HAP-1 (cell line): ENCODE data around the gene LBX2.
"Not testable (repeated sequence)": the region's sequence is repeated elsewhere in the genome, so short reads cannot be mapped to it uniquely, and the experiment has no call there.

Experiments used
- DNase-seq, 2 experiments: peaks; one replicate each; pipeline ENCODE4 v3.0.0-alpha.2; 2016 to 2020; ENCODE audit warnings: low spot score in 2 of 2
- H3K27me3 ChIP-seq: fragments of 250-450 bp; sonication (Bioruptor Pico); 2 replicates; pipeline ENCODE4 v1.5.1; 2020; ENCODE audit warnings: low read depth, mild to moderate bottlenecking, moderate library complexity
- H3K36me3 ChIP-seq: fragments of 250-450 bp; sonication (Bioruptor Pico); replicated peaks from 2 replicates; pipeline ENCODE4 v1.5.1; 2020; ENCODE audit warnings: mild to moderate bottlenecking
- H3K4me1 ChIP-seq: fragments of 250-450 bp; sonication (Bioruptor Pico); 2 replicates; pipeline ENCODE4 v1.5.1; 2020; ENCODE audit warnings: mild to moderate bottlenecking
- H3K4me3 ChIP-seq: fragments of 250-450 bp; sonication (Bioruptor Pico); 2 replicates; pipeline ENCODE4 v1.5.1; 2020; ENCODE audit warnings: mild to moderate bottlenecking, moderate library complexity
- H3K9me3 ChIP-seq: fragments of 250-450 bp; sonication (Bioruptor Pico); 2 replicates; pipeline ENCODE4 v1.5.1; 2020; ENCODE audit warnings: mild to moderate bottlenecking, moderate library complexity
- in situ Hi-C: fragments of 300-500 bp; cut with MboI; formaldehyde crosslinking; loops from 3 replicates; pipeline ENCODE4 v1.14.3; 2020; ENCODE audit warnings: low sequenced_read_pairs, inconsistent platforms, mixed read lengths

The LBX2 gene

DNA sequence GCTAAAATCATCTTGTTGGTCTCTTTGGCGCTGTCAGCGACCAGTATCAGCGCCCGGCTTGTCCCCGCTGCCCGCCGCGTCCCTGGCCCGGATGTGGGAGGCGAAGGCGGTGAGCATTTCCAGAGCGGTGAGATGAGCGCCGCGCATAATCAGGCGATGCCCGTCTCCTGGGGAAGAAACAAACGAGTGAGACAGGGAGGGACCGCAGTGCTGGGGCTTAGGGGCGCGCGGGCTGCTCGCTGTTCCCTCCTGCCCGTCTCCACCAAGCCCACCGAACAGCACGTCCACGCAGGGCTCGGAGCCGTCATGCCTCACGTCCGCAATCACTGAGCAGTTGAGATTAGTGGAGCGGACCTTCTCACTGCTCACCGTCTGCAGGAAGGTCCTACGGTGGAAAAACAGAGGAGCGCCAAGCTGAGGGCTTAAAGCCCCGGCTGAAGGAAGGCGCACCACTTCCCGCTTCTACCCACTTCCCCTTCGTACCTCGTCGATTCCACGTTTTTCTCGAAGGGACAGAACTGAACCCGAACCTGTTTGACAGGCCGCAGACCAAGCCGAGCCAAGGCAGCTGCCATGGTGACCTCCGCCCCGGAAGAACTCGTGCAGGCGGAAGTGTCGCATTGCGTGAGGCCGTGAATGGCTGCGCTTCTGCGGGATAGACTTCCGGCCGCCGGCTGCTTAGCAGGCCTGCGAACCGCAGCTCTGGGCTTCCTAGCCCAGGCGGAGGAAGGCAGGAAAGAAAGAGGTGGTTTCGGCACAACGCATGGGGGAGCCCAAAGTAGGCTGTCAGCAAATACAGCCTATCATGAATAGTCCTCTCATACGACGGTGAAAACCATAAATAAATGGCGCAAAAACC, 27.1 kb downstream of the LBX2 start, which contains the start of gene MRPL53:
Gene MRPL53 (minus strand): TSS at position 595 of the 859 bp plus-strand sequence. CDS start 20 bp downstream, at position 575.
- Histone ChIP-seq H3K36me3 (peaks cover 19% of the 10 kb centered on the region), H3K27me3 (no peaks in the 10 kb centered on the region), H3K4me3 (peak within 1 kb of the TSS; percentile 61), H3K4me1 (peaks cover 9% of the 10 kb centered on the region; the same call in 1 of the 2 replicates), H3K9me3 (no peaks in the 10 kb centered on the region)
- DNase-seq = peak; percentile 89 to 96
- in situ Hi-C loops = no loop called here

DNA sequence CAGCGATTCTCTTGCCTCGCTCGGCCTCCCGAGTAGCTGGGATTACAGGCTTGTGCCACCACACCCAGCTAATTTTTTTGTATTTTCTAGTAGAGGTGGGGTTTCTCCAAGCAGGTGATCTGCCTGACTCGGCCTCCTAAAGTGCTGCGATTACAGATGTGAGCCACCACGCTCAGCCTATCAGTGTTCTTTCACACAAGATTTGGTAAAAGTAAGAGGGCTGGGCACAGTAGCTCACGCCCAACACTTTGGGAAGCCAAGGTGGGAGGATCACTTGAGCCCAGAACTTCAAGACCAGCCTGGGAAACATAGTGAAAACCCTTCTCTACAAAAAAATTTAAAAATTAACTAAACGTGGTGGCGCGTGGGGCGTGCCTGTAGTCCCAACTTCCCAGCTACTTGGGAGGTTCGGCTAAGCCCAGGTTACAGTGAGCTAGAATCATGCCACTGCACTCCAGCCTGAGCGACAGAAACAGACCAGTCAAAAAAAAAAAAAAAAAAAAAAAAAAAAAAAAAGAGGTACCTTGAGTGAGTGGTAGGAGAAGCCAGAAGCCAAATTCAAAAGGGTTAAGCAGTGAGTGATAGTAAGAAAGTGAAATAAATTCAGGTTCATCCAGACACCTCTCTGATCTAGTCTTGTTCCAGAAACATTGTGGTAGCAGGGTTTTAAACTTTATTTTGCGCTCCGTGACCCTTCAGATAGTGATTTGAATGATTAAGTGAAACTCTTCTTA, 27.9 kb downstream of the LBX2 start:
- Histone ChIP-seq H3K4me1 (peaks cover 9% of the 10 kb centered on the region; the same call in 1 of the 2 replicates), H3K36me3 (peaks cover 17% of the 10 kb centered on the region), H3K4me3 (peak overlapping the region; percentile 61), H3K9me3 (no peaks in the 10 kb centered on the region), H3K27me3 (no peaks in the 10 kb centered on the region)
- DNase-seq = no peak
- in situ Hi-C loops = no loop called here

- not testable (repeated sequence) for H3K4me3 ChIP-seq
Observed at GRCh38 chr2:74470742-74471141, 28.7 kb downstream of the LBX2 start.

GRCh38 chr2:74464406-74464805, 35.0 kb downstream of the LBX2 start:
- Histone ChIP-seq H3K4me3 (peak overlapping the region; percentile 75), H3K4me1 (peaks cover 3% of the 10 kb centered on the region; the same call in 1 of the 2 replicates), H3K27me3 (no peaks in the 10 kb centered on the region), H3K36me3 (peaks cover 25% of the 10 kb centered on the region), H3K9me3 (no peaks in the 10 kb centered on the region)
- DNase-seq = peak in 1 of 2 experiments; percentile 29
- in situ Hi-C loops = no loop called here

More at GRCh38 chr2:74470742-74471141, 28.7 kb downstream of the LBX2 start:
- H3K9me3 ChIP-seq, in situ Hi-C loops, DNase-seq, H3K4me1 ChIP-seq, H3K27me3 ChIP-seq: not testable (repeated sequence)
- peaks cover 17% of the 10 kb centered on the region for H3K36me3 ChIP-seq

- DNase-seq = no peak
- Histone ChIP-seq H3K36me3 (peaks cover 25% of the 10 kb centered on the region), H3K4me1 (peaks cover 4% of the 10 kb centered on the region; the same call in 1 of the 2 replicates), H3K4me3 (no peak overlapping the region; the same call in 1 of the 2 replicates), H3K9me3 (no peaks in the 10 kb centered on the region), H3K27me3 (no peaks in the 10 kb centered on the region)
- in situ Hi-C loops = no loop called here
Observed at GRCh38 chr2:74462786-74463105, 36.7 kb downstream of the LBX2 start.

- peaks cover 4% of the 10 kb centered on the region; the same call in 1 of the 2 replicates for H3K4me1 ChIP-seq
- in situ Hi-C loops = no loop called here
Observed at GRCh38 chr2:74462054-74462785, 37.2 kb downstream of the LBX2 start.

GRCh38 chr2:74461187-74462053, 38.0 kb downstream of the LBX2 start:
- in situ Hi-C loops = no loop called here
- H3K4me1 ChIP-seq = peaks cover 11% of the 10 kb centered on the region
- H3K36me3 ChIP-seq = peaks cover 25% of the 10 kb centered on the region
- no peaks in the 10 kb centered on the region for H3K27me3 ChIP-seq
- peak in 1 of 2 experiments; percentile 41 for DNase-seq
- no peaks in the 10 kb centered on the region for H3K9me3 ChIP-seq
- H3K4me3 ChIP-seq = no peak overlapping the region

More at GRCh38 chr2:74462054-74462785, 37.2 kb downstream of the LBX2 start:
- H3K9me3 ChIP-seq = no peaks in the 10 kb centered on the region
- H3K27me3 ChIP-seq = no peaks in the 10 kb centered on the region
- H3K4me3 ChIP-seq = no peak overlapping the region
- H3K36me3 ChIP-seq = peaks cover 25% of the 10 kb centered on the region
- no peak for DNase-seq

GRCh38 chr2:74460187-74460586, 39.2 kb downstream of the LBX2 start:
- H3K4me3 ChIP-seq, H3K27me3 ChIP-seq, H3K9me3 ChIP-seq, in situ Hi-C loops, DNase-seq: not testable (repeated sequence)
- peaks cover 16% of the 10 kb centered on the region for H3K4me1 ChIP-seq
- H3K36me3 ChIP-seq = peaks cover 25% of the 10 kb centered on the region

- not testable (repeated sequence) for H3K9me3 ChIP-seq, DNase-seq, H3K27me3 ChIP-seq, H3K4me3 ChIP-seq
- Histone ChIP-seq H3K36me3 (peaks cover 25% of the 10 kb centered on the region), H3K4me1 (peaks cover 16% of the 10 kb centered on the region)
- in situ Hi-C loops = loop anchor here (10.0 kb wide), 1 partner anchor 725 kb away; the partner anchor contains the start of gene TPRKB
Observed at GRCh38 chr2:74459503-74460118, 39.8 kb downstream of the LBX2 start.

GRCh38 chr2:74458938-74459363, 40.5 kb downstream of the LBX2 start:
- Histone ChIP-seq H3K4me3 (peak overlapping the region; percentile 71), H3K4me1 (peaks cover 16% of the 10 kb centered on the region), H3K9me3 (no peaks in the 10 kb centered on the region), H3K27me3 (no peaks in the 10 kb centered on the region), H3K36me3 (peaks cover 25% of the 10 kb centered on the region)
- peak in 1 of 2 experiments; percentile 31 for DNase-seq
- in situ Hi-C loops = loop anchor here (10.0 kb wide), 1 partner anchor 724 kb away; the partner anchor contains the start of gene TPRKB

DNA sequence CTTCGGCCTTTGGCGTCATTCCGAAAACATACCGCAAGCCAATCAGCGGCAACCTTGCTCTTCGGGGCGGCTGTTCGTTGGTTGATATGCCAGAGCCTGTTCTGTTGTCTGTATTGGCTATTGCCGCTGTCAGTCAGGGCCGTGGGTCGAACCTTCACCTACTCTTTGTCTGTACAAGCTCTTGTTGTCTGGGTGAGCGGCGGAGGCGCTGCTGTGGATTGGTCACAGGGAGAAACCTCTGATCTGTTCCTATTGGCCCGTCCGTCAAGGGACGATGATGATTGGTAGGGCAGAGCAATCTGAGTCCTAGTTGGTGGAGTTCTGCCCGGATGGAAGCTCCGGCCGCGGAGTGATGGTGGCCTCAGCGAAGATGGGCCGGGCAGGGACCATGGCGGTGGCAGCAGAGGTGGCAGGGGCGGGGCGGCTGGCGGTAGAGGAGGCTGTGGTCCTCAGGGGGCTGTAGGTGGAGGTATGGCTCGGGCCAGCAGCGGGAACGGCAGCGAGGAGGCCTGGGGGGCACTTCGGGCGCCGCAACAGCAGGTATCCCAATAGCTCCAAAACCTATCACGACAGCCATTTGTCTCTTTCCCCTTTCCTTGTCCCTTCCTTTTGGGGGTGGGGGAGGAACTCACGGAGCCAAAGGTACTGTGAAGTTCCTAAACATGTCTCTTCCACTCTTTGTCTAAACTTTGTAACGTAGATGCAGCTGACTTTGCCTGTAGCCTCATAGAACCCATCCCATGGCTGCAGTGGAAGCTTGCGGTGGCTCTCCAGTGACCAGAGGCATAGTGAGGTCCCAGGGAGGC, 41.1 kb downstream of the LBX2 start, which contains the start of gene WBP1:
Gene WBP1 (plus strand): TSS at position 307 of the 806 bp plus-strand sequence. CDS start 165 bp downstream, at position 472.
- H3K36me3 ChIP-seq = peaks cover 25% of the 10 kb centered on the region
- no peaks in the 10 kb centered on the region for H3K27me3 ChIP-seq
- peaks cover 16% of the 10 kb centered on the region for H3K4me1 ChIP-seq
- no peaks in the 10 kb centered on the region for H3K9me3 ChIP-seq
- peak within 1 kb of the TSS; percentile 71 for H3K4me3 ChIP-seq
- in situ Hi-C loops = loop anchor here (10.0 kb wide), 1 partner anchor 724 kb away; the partner anchor contains the start of gene TPRKB
- DNase-seq = peak; percentile 99 to 100
